Vagina (tissue), 2 donors: ENCODE measurements around the gene TAF3.

Experiments
- POLR2A ChIP-seq, 2 donors: fragments of 450-650 bp; IDR thresholded peaks; one replicate each; pipeline ENCODE4 v1.6.1; 2017; ENCODE audit warnings: antibody characterized with exemption in 2 of 2, mild to moderate bottlenecking in 2 of 2, moderate library complexity in 2 of 2
- POLR2AphosphoS5 ChIP-seq, 2 donors: sonication (generic); formaldehyde crosslinking; IDR thresholded peaks; one replicate each; pipeline ENCODE4 v1.9.0; 2017; ENCODE audit warnings: antibody characterized with exemption in 2 of 2, mild to moderate bottlenecking in 2 of 2, low read depth in 1 of 2; ENCODE audit not compliant: insufficient read depth in 1 of 2
- TF ChIP-seq, protein P1 (sequence below), 3 experiments: fragments of 450-650 bp in 2 of 3; fragments of 200-600 bp in 1 of 3; sonication (generic) in 1 of 3; IDR thresholded peaks; one replicate each; pipeline ENCODE4 v1.5.1; 2017 to 2019; ENCODE audit warnings: antibody characterized with exemption in 3 of 3, mild to moderate bottlenecking in 2 of 3, moderate library complexity in 2 of 3

DNA sequence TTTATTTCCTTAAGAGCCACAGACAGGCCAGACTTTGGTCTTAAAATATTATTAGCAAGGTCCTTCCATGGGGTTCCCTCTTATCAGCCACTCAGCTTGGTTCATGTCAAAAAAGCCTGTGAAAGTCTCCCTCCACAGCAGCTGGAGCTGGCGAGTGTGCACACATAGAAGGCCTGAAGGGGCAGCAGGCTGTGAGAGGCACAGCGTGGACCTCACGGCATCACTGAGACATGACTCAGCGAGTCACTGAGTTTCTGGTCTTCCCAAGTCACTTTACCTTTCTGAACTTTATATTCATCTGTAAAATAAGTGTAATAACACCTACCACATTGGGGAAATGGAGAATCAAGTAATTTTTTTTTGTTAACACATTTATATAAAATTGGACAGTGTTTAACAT is 8.7 kb downstream of the TAF3 start:
- TF ChIP-seq, protein P1, sequence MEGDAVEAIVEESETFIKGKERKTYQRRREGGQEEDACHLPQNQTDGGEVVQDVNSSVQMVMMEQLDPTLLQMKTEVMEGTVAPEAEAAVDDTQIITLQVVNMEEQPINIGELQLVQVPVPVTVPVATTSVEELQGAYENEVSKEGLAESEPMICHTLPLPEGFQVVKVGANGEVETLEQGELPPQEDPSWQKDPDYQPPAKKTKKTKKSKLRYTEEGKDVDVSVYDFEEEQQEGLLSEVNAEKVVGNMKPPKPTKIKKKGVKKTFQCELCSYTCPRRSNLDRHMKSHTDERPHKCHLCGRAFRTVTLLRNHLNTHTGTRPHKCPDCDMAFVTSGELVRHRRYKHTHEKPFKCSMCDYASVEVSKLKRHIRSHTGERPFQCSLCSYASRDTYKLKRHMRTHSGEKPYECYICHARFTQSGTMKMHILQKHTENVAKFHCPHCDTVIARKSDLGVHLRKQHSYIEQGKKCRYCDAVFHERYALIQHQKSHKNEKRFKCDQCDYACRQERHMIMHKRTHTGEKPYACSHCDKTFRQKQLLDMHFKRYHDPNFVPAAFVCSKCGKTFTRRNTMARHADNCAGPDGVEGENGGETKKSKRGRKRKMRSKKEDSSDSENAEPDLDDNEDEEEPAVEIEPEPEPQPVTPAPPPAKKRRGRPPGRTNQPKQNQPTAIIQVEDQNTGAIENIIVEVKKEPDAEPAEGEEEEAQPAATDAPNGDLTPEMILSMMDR (IDR thresholded peaks at IDR 0.05): no peak
- TF ChIP-seq POLR2AphosphoS5 (IDR thresholded peaks at IDR 0.05; ENCODE audit: insufficient read depth in 1 of 2, low read depth in 1 of 2) (no peak), POLR2A (IDR thresholded peaks at IDR 0.05) (no peak)
